ENCODE measurements around the gene DGCR6.
A peak's percentile ranks its signal among the peaks of the same experiment; 100 is the strongest.
"Not testable (repeated sequence)": the region's sequence is repeated elsewhere in the genome, so short reads cannot be mapped to it uniquely, and the experiment has no call there.

Gene DGCR6

DNA sequence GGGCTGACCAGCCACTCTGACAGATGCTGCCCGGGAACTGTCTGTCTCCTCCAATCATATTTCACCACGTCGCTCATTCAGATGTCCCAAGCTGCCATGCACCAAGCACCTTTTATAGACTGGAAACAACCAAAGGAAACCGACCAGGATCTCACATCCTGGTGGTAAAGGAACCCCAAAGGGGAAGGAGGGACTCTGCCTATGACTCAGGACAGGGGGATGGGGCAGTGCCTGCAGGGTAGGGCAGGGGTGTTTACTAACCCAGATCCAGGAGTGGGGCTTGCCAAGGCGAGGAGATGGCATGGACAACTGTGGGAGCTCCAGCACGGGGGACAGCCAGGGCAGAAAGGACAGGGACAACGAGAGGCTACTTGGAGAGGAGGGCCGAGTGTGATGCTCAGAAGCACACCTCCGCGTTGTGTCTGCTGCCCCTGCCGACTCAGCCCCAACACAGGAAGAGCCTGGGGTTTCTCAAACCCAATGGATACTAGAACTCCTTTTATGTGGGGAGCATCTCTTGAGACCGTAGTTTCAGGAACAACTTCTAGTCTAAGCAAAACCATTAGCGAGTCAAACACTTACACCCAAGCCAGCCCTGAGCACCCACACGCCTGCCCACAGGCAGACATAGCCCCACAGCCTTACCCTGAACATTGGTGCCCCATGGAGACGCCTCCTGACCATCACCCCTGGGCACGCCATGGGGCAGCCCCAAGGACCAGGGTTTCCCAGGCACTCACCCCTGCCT lies 26.0 kb downstream of the DGCR6 start:
- DNase-seq (ENCODE audit: low spot score), result no peak

- DNase-seq (ENCODE audit: low spot score), result no peak
These were observed 27.8 kb downstream of the DGCR6 start for GRCh38 chr22:18933914-18934313.

DNA sequence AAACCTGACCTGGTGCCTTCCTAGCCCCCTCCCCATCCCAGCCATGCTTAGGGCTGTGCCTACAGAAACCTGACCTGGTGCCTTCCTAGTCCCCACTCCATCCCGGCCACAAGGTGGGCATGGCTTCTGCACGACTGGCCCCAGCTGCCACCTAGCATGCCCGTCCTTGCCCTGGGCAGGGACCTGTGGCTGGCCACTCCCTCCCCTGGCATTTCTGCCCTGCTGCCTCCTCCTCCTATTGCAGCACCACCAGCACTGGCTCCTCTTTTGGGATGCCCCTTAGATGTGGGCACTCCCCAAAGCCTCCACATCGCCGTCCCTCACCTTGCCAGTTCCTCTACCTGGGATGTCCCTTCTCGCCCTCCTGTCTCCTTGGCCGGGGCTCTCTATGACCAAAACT lies 28.6 kb downstream of the DGCR6 start:
- not testable (repeated sequence) for DNase-seq (ENCODE audit: low spot score)

DNA sequence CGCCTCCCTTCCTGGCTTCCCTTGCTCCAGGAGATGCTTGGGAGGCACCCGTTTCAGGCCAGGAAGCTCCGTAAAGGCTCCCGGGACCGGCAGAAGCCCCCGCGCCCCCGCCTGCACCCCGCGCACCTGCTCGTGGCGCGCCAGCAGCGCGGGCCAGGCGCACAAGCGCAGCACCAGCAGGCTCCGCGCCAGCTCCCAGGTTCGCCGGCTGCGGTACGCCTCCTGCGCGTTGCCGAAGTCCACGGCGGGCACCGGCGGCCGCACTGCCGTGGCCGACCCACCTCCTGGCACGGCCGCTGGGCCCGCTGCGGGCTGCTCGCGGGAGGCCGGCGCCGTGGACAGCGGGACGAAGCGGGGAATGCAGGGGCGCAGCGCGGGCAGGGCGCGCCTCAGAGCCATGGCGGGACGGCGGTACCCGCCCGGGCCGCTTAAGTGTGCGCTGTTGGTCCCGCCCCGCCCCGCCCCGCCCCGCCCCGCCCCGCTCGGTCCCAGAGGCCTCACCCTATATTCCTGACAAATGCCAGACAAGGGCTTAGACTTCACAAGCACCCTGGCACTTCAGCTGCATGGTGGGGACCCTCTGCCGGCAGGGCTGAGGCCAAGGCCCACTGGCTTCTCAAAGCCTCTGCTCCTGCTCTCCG lies 29.9 kb downstream of the DGCR6 start, which contains the start of gene PRODH:
Gene PRODH (minus strand): TSS at position 405 of the 641 bp plus-strand sequence. CDS start 6 bp downstream, at position 399.
- no peak for DNase-seq (ENCODE audit: low spot score)

- DNase-seq (ENCODE audit: low spot score), result not testable (repeated sequence)
These were observed 32.6 kb downstream of the DGCR6 start for GRCh38 chr22:18938691-18939090.

DNA sequence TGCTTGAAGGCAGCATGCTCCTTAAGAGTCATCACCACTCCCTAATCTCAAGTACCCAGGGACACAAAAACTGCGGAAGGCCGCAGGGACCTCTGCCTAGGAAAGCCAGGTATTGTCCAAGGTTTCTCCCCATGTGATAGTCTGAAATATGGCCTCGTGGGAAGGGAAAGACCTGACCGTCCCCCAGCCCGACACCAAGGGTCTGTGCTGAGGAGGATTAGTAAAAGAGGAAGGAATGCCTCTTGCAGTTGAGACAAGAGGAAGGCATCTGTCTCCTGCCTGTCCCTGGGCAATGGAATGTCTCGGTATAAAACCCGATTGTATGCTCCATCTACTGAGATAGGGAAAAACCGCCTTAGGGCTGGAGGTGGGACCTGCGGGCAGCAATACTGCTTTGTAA lies 41.0 kb downstream of the DGCR6 start:
- DNase-seq (ENCODE audit: low spot score), result not testable (repeated sequence)

GRCh38 chr22:18947905-18948304 lies 41.8 kb downstream of the DGCR6 start:
- DNase-seq (ENCODE audit: low spot score), result no peak

DNA sequence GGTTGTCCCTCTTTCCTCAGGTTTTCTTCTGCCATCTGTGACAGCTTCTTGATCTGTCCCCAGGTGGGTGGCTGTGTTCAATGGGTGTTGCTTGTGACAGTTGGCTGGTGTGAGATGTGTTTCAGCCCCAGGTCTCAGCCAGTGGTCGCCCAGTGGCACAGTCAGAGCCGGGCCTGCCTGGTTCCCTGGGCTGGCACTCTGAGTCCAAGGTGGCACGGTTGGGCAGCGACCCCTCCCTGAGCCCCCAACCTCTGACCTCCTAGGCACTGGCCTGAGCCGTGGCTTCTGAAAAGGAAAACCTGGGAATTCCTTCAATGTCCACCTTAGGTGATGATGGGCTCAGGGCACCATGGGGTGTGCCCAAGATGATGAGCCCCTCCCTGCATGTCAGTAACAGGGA lies 44.0 kb downstream of the DGCR6 start:
- DNase-seq (ENCODE audit: low spot score), result no peak

- DNase-seq (ENCODE audit: low spot score), result no peak
These were observed 45.9 kb downstream of the DGCR6 start for GRCh38 chr22:18952022-18952421.

DNA sequence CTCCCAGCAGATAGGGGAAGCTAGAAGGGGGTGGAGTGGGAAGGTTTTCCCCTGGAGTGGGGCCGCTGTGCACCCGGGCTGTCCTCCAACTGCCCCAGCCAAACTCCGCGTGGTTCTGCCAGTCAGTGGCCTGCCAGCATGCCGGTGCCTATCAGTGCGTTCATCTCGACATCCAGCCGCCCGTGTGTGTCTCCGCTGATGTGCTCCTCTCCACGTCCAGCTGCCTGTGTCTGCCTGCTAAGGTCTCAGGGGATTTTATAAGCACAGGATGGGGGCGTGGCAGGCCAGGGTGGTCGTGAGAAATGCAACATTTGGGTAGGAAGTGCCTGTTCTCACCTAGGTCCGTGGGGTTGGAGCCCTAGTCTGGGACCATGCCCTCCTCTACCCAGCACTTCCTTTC lies 47.0 kb downstream of the DGCR6 start:
- not testable (repeated sequence) for DNase-seq (ENCODE audit: low spot score)

- DNase-seq (ENCODE audit: low spot score), result peak; percentile 67
These were observed 48.3 kb downstream of the DGCR6 start for GRCh38 chr22:18954303-18954989.

GRCh38 chr22:18954990-18955571 lies 49.0 kb downstream of the DGCR6 start:
- DNase-seq (ENCODE audit: low spot score), result no peak

DNA sequence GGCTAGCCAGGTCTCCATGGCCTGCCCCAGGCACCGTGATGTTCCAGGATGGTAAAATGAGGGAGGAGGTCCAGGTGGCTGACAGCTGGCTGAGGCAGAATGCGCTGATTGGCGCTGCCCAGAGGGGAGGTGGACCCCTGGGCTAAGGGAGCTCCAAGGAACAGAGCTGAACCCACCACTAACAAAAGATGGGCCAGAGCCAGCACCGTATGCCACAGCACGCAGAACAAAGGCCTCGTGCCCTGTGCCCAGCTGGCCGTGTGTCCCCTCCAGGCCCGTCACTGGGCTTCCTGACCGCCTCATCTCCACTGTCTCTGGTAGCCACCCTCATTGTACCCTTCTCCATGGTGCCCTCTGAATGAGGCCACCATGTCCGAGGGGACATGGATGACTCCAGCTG lies 49.6 kb downstream of the DGCR6 start:
- no peak for DNase-seq (ENCODE audit: low spot score)

- DNase-seq (ENCODE audit: low spot score), result not testable (repeated sequence)
These were observed 50.2 kb downstream of the DGCR6 start for GRCh38 chr22:18956121-18956895.

DNA sequence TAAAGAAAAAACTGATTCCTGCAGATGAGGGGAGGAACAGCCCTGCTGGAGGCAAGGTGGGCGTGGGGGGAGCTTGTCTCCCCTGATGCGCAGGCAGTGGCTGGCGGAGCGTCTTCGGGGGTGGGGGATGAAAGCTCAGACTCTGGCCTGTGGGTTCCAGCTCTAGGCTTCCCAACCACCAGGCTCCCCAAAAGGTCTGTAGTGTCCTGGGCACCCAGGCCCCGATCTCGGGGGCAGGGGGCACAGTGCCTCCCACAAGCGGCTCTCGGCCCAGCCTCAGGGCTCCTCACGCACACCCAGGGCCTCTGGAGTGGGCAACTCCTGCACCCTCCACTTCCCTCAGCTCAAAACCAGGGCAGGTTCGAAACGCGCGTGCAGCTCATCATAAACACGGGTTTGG lies 50.8 kb downstream of the DGCR6 start:
- not testable (repeated sequence) for DNase-seq (ENCODE audit: low spot score)

- not testable (repeated sequence) for DNase-seq (ENCODE audit: low spot score)
These were observed 51.7 kb downstream of the DGCR6 start for GRCh38 chr22:18957621-18958320.

GRCh38 chr22:18958321-18958705 lies 52.2 kb downstream of the DGCR6 start:
- not testable (repeated sequence) for DNase-seq (ENCODE audit: low spot score)

DNA sequence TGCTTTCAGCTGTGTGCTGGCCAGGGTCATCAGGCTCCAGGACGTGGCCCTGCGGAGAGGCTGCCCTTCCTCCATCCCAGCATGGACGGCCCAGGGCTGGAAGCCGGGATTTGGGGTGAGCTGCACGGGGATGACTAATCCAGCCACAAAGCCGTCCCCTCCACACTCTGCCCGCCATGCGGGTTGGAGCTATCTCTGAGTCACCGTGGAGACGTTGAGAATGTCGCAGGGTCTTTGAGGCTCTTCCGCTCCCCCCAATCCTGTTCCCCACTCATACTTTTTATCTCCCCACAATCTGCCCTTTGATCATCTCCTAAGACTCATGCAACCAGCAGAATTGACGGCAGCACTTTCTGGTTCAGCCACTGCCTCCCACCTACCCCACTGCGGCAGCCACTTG lies 52.6 kb downstream of the DGCR6 start:
- not testable (repeated sequence) for DNase-seq (ENCODE audit: low spot score)

DNA sequence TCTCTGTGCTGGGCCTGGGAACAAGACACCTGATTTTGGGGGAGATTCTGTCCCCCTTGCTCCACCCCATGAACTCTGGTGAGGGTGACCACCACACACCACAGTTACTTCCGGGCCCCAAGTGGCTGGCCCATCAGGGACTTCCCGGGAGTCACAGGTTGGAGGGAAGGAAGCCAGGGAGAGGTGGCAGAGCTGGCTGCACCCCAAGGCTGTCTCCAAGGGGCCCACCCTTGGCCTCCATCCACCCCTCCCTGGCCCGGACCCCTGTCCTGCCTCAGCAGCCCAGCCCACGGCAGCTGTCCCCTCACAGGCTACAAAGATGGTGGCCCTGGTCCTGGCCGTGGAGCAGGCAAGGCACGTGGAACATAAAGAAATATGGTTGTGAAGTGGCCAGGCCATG lies 53.1 kb downstream of the DGCR6 start:
- DNase-seq (ENCODE audit: low spot score), result not testable (repeated sequence)

DNA sequence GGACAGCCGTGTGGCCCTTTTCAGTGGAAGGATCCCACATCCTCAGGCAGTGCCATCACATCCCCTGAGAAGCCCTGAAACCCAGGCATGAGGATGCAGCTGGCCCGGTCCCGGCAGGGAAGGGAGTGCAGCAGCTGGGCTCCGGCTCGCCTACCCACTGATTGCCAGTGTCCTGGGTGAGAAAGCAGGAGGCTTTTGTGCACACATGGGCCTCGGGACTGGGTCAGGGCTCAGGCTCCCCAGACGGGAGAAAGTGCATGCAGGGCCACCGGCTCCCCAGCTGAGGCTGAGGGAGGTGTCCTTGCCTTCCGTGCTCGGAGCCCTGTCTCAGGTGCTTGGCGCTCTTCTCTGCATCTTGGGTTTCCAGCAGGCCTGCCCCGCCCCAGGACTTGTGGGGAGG lies 53.6 kb downstream of the DGCR6 start:
- not testable (repeated sequence) for DNase-seq (ENCODE audit: low spot score)

Data from cerebellar cortex (tissue), 1 donor.